Stimulated activated naive CD4-positive, alpha-beta T cell (primary cell): Measurements from ENCODE around the gene LPP.

Experiments used
- DNase-seq, 6 experiments: peaks; one replicate each; lab custom pipeline; 2025; lab: John Stamatoyannopoulos, UW

The LPP gene

GRCh38 chr3:188473591-188474288 lies 319.8 kb downstream of the LPP start:
- no peak for DNase-seq

GRCh38 chr3:188476935-188477334 lies 323.0 kb downstream of the LPP start:
- no peak for DNase-seq

- no peak for DNase-seq
Measured at GRCh38 chr3:188480011-188480410, 326.1 kb downstream of the LPP start.

GRCh38 chr3:188482929-188483328 lies 329.0 kb downstream of the LPP start:
- DNase-seq = no peak

DNA sequence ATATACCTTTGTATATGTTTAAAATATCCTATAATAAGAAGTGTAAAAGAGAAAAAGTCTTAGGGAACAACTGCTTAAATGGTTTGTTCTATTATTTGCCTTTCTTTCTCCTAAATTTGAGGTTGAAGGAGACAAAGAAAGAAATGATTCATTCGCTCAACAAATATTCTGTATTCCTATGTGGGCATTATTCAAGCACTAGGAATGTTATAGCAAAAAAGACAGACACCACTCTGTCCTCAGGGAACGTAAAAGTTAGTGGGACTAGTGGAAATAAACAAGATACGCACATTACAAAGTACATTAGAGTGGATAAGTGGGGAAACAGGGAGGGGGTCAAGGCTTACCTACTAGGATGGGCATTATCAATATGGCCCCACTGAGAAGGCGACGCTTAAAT lies 332.2 kb downstream of the LPP start:
- DNase-seq = no peak

GRCh38 chr3:188486952-188487351 lies 333.0 kb downstream of the LPP start:
- no peak for DNase-seq

- no peak for DNase-seq
Measured at GRCh38 chr3:188487652-188488051, 333.7 kb downstream of the LPP start.

- DNase-seq = no peak
Measured at GRCh38 chr3:188488801-188489200, 334.8 kb downstream of the LPP start.

DNA sequence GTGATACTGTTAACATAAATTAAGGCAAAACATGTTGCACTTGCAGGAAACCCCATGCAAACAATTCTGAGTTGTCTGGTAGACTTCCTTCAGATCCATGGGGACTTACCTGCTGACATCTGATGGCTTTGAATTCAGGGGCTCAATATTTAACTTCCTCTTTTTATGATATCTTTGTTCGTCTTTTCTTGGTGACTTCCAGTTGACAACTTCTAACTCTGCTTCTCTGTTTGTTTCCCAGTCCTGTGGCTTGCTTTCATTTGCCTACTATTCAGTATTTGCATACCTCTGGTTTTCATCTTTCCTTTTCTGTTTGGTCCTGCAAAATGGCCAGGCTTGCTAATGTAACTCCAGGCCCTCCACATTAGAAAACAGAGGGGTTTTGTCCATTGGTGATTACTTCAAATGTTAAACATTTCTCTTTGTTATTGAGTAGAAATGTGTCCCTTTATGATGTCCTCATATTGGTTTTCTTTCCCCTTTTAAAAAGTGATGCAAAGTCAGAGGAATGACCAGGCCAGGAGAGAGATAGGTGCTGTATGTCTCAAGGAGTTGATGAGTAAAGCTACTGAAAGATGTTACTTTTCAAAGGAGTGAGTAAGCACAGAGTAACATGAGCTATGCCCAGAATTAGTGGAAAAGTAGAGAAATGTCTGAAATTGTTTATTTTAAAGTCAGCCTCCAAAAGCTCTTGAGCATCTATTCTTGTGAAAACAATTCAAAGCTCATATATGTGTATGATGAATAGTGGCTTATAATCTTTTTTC lies 335.9 kb downstream of the LPP start:
- no peak for DNase-seq

- no peak for DNase-seq
Measured at GRCh38 chr3:188490416-188490815, 336.5 kb downstream of the LPP start.

- DNase-seq = no peak
Measured at GRCh38 chr3:188491276-188491687, 337.3 kb downstream of the LPP start.

- DNase-seq = no peak
Measured at GRCh38 chr3:188496390-188496789, 342.4 kb downstream of the LPP start.

- no peak for DNase-seq
Measured at GRCh38 chr3:188497021-188497420, 343.1 kb downstream of the LPP start.

- no peak for DNase-seq
Measured at GRCh38 chr3:188503647-188504046, 349.7 kb downstream of the LPP start.

DNA sequence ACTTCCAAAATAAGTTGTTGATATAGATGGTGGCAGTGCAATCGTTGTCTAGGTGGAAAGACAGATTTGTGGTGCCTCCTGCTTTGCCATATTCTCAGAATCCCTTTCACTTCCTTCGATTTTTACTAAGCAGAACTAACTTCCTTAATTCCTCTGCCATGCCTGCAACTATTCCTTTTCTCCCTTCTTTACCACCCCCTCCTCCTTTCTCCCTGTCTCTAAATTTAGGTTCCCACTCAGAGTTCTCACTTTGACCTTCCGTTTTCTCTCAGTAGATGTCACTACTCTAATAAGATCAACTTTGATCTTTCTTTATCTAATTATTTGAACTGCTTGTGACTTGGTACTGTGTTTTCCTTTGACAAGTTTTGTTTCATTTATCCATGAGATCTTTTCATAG lies 351.2 kb downstream of the LPP start:
- DNase-seq = no peak

DNA sequence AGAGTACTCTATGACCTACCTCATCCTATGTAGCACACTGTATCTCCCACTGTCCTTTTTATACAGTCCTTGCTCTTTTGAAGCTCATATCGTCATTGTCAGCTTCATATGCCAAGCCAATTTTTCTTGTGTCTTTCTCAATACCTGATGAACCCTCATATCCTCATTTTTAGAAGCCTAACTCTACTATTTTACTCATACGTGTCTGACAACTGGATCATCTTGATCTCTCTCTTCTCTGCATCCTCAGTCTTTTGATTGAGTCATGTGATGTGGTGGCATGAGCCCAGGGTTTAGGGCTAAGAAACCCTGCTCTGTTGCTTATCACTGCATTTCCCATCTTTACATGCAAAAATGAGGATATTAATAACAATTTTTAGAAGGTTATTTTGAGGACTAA lies 352.0 kb downstream of the LPP start:
- no peak for DNase-seq

DNA sequence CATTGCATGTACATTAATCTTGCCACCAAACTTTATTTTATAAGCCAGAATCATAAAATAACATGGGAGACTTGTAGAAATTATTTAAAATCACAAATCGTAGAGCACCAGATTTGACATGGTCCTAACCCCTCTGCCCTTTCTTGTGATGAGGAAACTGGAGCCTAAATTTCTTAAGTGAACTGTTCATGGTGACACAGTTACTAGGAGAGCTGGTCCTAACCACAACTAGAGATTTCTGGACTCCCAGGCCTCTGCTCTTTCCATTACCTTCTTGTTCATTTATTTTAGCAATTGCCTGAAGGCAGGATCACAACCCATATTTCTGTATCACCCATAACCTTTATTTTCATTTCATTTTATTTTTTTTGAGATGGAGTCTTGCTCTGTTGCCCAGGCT lies 352.5 kb downstream of the LPP start:
- DNase-seq = no peak

- no peak for DNase-seq
Measured at GRCh38 chr3:188507244-188507720, 353.3 kb downstream of the LPP start.

GRCh38 chr3:188508454-188508853 lies 354.5 kb downstream of the LPP start:
- DNase-seq = no peak

- DNase-seq = no peak
Measured at GRCh38 chr3:188509316-188509715, 355.4 kb downstream of the LPP start.

- no peak for DNase-seq
Measured at GRCh38 chr3:188510366-188510765, 356.4 kb downstream of the LPP start.

GRCh38 chr3:188513662-188514328 lies 359.8 kb downstream of the LPP start:
- DNase-seq = no peak

DNA sequence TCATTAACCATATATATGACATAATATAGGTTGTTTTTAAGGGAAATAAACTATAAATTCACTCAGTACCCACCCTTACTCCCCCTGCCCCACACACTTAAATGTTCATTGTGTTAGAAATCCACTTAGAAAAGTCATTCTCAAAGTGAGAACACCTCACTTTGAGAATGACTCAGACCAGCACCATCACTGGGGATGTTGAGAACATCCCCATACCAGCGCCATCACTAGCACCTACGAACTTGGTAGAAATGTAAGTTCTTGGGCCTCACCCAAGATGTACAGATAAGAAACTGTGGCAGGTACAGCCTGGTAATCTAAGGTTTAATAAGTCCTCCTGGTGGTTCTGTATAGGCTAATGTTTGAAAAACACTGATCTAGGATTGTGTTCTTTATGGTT lies 362.6 kb downstream of the LPP start:
- DNase-seq = no peak
